ENCODE measurements around the gene LRRC36. TPM values are rescaled to one million over a fixed set of nuclear protein-coding genes. Genes with fewer than 3 reads are reported as not detected.

Gene LRRC36
- total and polyA plus RNA-seq, 3 experiments from 2014 or later, result 0.28 to 0.31 TPM; not detected in 1

GRCh38 chr16:67395105-67395457 is 68.5 kb downstream of the LRRC36 start:
- peaks cover 19% of the 10 kb centered on the region for H3K27me3 ChIP-seq (ENCODE audit: insufficient read depth, low read length, poor library complexity, severe bottlenecking)
- Mint-ChIP-seq H3K27ac (no peak overlapping the region), H3K9me3 (no peaks in the 10 kb centered on the region), H3K36me3 (no peaks in the 10 kb centered on the region), H3K27me3 (peaks cover 24 to 32% of the 10 kb centered on the region in 2 donors), H3K4me1 (peaks cover 0 to 12% (median 4%) of the 10 kb centered on the region in 3 donors), H3K4me3 (peak overlapping the region in 3 of 7 donors; percentile 19 to 73 (median 32))
- no peak overlapping the region for H3K27ac ChIP-seq (ENCODE audit: low read depth, low read length)
- peaks cover 8% of the 10 kb centered on the region for H3K4me1 ChIP-seq (ENCODE audit: insufficient read depth, low read length)
- no peaks in the 10 kb centered on the region for H3K36me3 ChIP-seq (ENCODE audit: insufficient read depth, low read length)
- ChIA-PET CTCF (no interaction called here), POLR2A (no interaction called here)
- H3K4me3 ChIP-seq (ENCODE audit: low read length), result no peak overlapping the region
- no peaks in the 10 kb centered on the region for H3K9me3 ChIP-seq (ENCODE audit: low read length)
- no peak for DNase-seq

- H3K27me3 ChIP-seq (ENCODE audit: insufficient read depth, low read length, poor library complexity, severe bottlenecking), result peaks cover 19% of the 10 kb centered on the region
- ChIA-PET POLR2A (no interaction called here), CTCF (no interaction called here)
- Mint-ChIP-seq H3K4me3 (peak overlapping the region in 2 of 7 donors; percentile 32 to 77), H3K4me1 (peaks cover 0 to 12% (median 4%) of the 10 kb centered on the region in 3 donors), H3K27ac (no peak overlapping the region), H3K9me3 (no peaks in the 10 kb centered on the region), H3K27me3 (peaks cover 24 to 33% of the 10 kb centered on the region in 2 donors), H3K36me3 (no peaks in the 10 kb centered on the region)
- no peak overlapping the region for H3K27ac ChIP-seq (ENCODE audit: low read depth, low read length)
- no peak overlapping the region for H3K4me3 ChIP-seq (ENCODE audit: low read length)
- no peaks in the 10 kb centered on the region for H3K9me3 ChIP-seq (ENCODE audit: low read length)
- peaks cover 8% of the 10 kb centered on the region for H3K4me1 ChIP-seq (ENCODE audit: insufficient read depth, low read length)
- H3K36me3 ChIP-seq (ENCODE audit: insufficient read depth, low read length), result no peaks in the 10 kb centered on the region
- DNase-seq, result no peak
These were observed 69.0 kb downstream of the LRRC36 start for GRCh38 chr16:67395458-67396158.

DNA sequence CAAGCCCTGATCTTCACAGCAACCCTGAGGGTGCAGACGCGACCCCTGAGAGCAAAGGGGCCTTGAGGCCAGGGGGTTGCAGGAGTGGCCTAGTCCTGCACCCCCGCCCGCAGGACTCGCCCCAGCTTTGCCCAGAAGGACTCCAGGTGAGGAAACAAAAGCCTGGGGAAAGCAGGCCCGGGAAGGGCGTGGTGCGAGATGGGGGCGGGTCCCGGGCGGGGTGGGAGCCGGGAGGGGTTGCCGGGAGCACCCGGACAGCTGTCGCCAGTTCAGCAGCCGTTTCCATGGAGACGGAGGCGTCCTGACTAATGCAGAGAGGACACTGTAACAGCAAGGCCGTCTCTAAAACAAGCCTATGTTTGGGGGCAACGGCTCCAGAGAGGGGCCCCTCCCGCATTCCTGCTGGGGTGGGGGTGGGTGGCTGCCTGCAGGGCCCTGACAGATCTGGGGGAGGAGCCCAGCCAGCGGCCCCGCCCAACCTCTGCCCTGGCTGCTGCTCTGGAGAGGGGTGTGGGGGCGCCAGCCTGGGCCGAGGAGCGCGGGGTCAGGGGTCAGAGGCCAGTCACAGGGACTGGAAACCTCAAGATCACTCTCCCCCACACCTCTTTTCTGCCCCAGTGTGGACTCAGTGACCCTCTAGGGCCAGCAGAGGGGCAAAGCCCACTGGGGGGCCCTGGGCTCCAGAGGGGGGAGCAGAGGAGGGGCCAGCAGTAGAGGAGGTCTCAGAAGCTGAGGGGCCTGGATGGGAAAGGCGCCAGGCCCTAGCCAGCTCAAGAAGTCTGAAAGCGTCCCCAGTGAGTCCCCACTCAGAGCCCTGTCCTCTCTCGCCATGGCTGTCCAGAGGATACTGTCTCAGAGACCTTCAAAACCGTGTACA is 69.8 kb downstream of the LRRC36 start:
- H3K27ac ChIP-seq (ENCODE audit: low read depth, low read length), result no peak overlapping the region
- peaks cover 0 to 12% (median 4%) of the 10 kb centered on the region in 3 donors for H3K4me1 Mint-ChIP-seq
- no peaks in the 10 kb centered on the region for H3K36me3 Mint-ChIP-seq
- POLR2A ChIA-PET, result no interaction called here
- H3K9me3 Mint-ChIP-seq, result no peaks in the 10 kb centered on the region
- H3K27me3 ChIP-seq (ENCODE audit: insufficient read depth, low read length, poor library complexity, severe bottlenecking), result peaks cover 19% of the 10 kb centered on the region
- H3K9me3 ChIP-seq (ENCODE audit: low read length), result no peaks in the 10 kb centered on the region
- CTCF ChIA-PET, result no interaction called here
- DNase-seq, result no peak
- peaks cover 8% of the 10 kb centered on the region for H3K4me1 ChIP-seq (ENCODE audit: insufficient read depth, low read length)
- H3K36me3 ChIP-seq (ENCODE audit: insufficient read depth, low read length), result no peaks in the 10 kb centered on the region
- no peak overlapping the region for H3K4me3 ChIP-seq (ENCODE audit: low read length)
- H3K27me3 Mint-ChIP-seq, result peaks cover 21 to 34% of the 10 kb centered on the region in 2 donors
- peak overlapping the region in 1 of 7 donors; percentile 72 for H3K4me3 Mint-ChIP-seq
- no peak overlapping the region for H3K27ac Mint-ChIP-seq

GRCh38 chr16:67397036-67397801 is 70.6 kb downstream of the LRRC36 start:
- H3K9me3 Mint-ChIP-seq, result no peaks in the 10 kb centered on the region

DNA sequence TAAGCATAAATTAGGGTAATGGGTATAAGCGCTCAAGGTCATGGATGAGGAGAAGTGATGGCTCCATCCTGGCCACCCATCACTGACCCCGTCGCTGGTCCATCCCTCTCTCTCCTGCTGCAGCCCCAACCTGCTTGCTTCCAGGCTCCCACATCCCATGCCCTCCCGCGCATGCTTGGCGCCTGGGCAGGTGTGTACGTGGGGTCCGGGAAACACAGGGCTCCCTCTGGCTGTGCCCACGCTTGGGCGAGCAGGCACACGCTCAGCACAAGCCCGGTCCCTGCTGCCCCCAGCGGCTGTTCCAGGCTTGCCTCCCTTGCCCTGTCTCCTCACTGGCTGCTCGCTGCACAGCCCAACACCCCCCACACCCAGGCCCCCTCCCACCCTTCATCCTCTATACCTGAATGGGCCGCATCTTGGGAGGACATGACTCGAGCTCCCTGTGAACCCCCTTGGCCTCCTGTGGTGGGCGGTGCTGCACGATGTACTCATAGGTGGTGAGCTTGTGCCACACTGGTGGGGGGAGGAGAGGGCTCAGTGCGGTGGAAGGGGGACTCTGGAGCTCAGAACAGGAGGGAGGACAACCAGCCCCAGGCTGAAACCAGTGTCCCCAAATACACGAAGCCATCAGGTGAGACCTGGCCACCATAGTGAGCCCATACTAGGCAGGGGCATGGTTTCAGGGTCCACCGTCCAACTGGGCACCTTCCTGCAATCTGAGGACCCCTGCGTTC is 71.4 kb downstream of the LRRC36 start:
- Mint-ChIP-seq H3K9me3 (no peaks in the 10 kb centered on the region), H3K4me3 (no peak overlapping the region), H3K27me3 (peaks cover 20 to 31% of the 10 kb centered on the region in 2 donors), H3K4me1 (peaks cover 0 to 12% (median 4%) of the 10 kb centered on the region in 3 donors), H3K27ac (no peak overlapping the region), H3K36me3 (no peaks in the 10 kb centered on the region)
- H3K27me3 ChIP-seq (ENCODE audit: insufficient read depth, low read length, poor library complexity, severe bottlenecking), result peaks cover 19% of the 10 kb centered on the region
- DNase-seq, result no peak
- CTCF ChIA-PET, result no interaction called here
- H3K36me3 ChIP-seq (ENCODE audit: insufficient read depth, low read length), result no peaks in the 10 kb centered on the region
- POLR2A ChIA-PET, result no interaction called here
- no peaks in the 10 kb centered on the region for H3K9me3 ChIP-seq (ENCODE audit: low read length)
- no peak overlapping the region for H3K4me3 ChIP-seq (ENCODE audit: low read length)
- H3K27ac ChIP-seq (ENCODE audit: low read depth, low read length), result no peak overlapping the region
- peaks cover 8% of the 10 kb centered on the region for H3K4me1 ChIP-seq (ENCODE audit: insufficient read depth, low read length)

More at GRCh38 chr16:67397036-67397801, 70.6 kb downstream of the LRRC36 start:
- Histone ChIP-seq H3K4me1 (ENCODE audit: insufficient read depth, low read length) (peaks cover 8% of the 10 kb centered on the region), H3K9me3 (ENCODE audit: low read length) (no peaks in the 10 kb centered on the region), H3K27ac (ENCODE audit: low read depth, low read length) (no peak overlapping the region), H3K4me3 (ENCODE audit: low read length) (no peak overlapping the region), H3K36me3 (ENCODE audit: insufficient read depth, low read length) (no peaks in the 10 kb centered on the region), H3K27me3 (ENCODE audit: insufficient read depth, low read length, poor library complexity, severe bottlenecking) (peaks cover 19% of the 10 kb centered on the region)
- no peak overlapping the region for H3K27ac Mint-ChIP-seq
- ChIA-PET POLR2A (no interaction called here), CTCF (no interaction called here)
- H3K4me3 Mint-ChIP-seq, result peak overlapping the region in 1 of 7 donors; percentile 72
- no peak for DNase-seq
- H3K27me3 Mint-ChIP-seq, result peaks cover 19 to 34% of the 10 kb centered on the region in 2 donors
- no peaks in the 10 kb centered on the region for H3K36me3 Mint-ChIP-seq
- H3K4me1 Mint-ChIP-seq, result peaks cover 0 to 12% (median 4%) of the 10 kb centered on the region in 3 donors

GRCh38 chr16:67398546-67399217 is 72.1 kb downstream of the LRRC36 start:
- Histone ChIP-seq H3K4me3 (ENCODE audit: low read length) (no peak overlapping the region), H3K27me3 (ENCODE audit: insufficient read depth, low read length, poor library complexity, severe bottlenecking) (peaks cover 17% of the 10 kb centered on the region), H3K9me3 (ENCODE audit: low read length) (no peaks in the 10 kb centered on the region), H3K27ac (ENCODE audit: low read depth, low read length) (no peak overlapping the region), H3K36me3 (ENCODE audit: insufficient read depth, low read length) (no peaks in the 10 kb centered on the region), H3K4me1 (ENCODE audit: insufficient read depth, low read length) (peaks cover 5% of the 10 kb centered on the region)
- H3K4me1 Mint-ChIP-seq, result peaks cover 0 to 10% (median 4%) of the 10 kb centered on the region in 3 donors
- CTCF ChIA-PET, result no interaction called here
- DNase-seq, result no peak
- no peaks in the 10 kb centered on the region for H3K36me3 Mint-ChIP-seq
- H3K27ac Mint-ChIP-seq, result no peak overlapping the region
- POLR2A ChIA-PET, result no interaction called here
- H3K4me3 Mint-ChIP-seq, result no peak overlapping the region
- H3K27me3 Mint-ChIP-seq, result peaks cover 22 to 34% of the 10 kb centered on the region in 2 donors
- H3K9me3 Mint-ChIP-seq, result no peaks in the 10 kb centered on the region

DNA sequence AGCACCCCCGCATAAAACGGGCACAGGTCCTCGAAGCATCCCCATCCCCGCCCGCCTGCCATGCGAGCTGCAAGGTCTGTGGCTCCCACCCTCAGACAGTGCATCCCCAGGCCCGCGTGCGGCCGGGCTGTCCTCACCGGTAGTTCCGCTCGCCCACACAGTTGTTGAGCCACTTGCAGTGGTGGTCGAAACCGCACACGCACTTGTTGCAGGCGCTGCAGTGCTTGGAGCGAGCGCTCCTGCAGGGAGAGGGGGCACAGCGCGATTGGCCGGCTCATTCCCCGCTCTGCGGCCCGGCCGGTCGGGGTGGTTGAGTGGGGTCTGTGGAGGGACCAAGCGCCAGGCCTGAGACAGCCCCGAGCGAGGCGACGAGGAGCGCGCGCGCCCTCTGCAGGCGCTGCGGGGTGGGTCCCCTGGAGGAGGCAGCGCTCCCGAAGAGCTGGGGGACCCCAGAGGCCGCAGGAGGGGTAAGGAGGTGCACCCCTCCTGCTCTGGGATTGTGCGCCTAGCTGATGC is 72.7 kb downstream of the LRRC36 start:
- ChIA-PET POLR2A (no interaction called here), CTCF (interaction anchor here (0.6 to 1.3 kb wide), 3 partner anchors 9 to 116 kb away, joined by 3 to 4 read pairs (median 3); no protein-coding TSS in a partner anchor)
- H3K27ac ChIP-seq (ENCODE audit: low read depth, low read length), result no peak overlapping the region
- Mint-ChIP-seq H3K4me3 (no peak overlapping the region), H3K4me1 (peaks cover 0 to 4% (median under 1%) of the 10 kb centered on the region in 3 donors), H3K27me3 (peaks cover 19 to 28% of the 10 kb centered on the region in 2 donors), H3K36me3 (no peaks in the 10 kb centered on the region), H3K9me3 (no peaks in the 10 kb centered on the region), H3K27ac (no peak overlapping the region)
- H3K36me3 ChIP-seq (ENCODE audit: insufficient read depth, low read length), result no peaks in the 10 kb centered on the region
- DNase-seq, result peak in 4 of 5 donors; percentile 14 to 36 (median 24)
- H3K9me3 ChIP-seq (ENCODE audit: low read length), result no peaks in the 10 kb centered on the region
- H3K4me3 ChIP-seq (ENCODE audit: low read length), result no peak overlapping the region
- H3K4me1 ChIP-seq (ENCODE audit: insufficient read depth, low read length), result no peaks in the 10 kb centered on the region
- H3K27me3 ChIP-seq (ENCODE audit: insufficient read depth, low read length, poor library complexity, severe bottlenecking), result peaks cover 11% of the 10 kb centered on the region
